GM19395 (cell line): Measurements from ENCODE around the gene ZC3H7B.

ENCODE experiments used
- ATAC-seq: cut with Tn5 transposase; IDR thresholded peaks from one replicate; pipeline ENCODE4 v1.9.1; 2021; ENCODE audit warnings: mild to moderate bottlenecking, moderate library complexity; ENCODE audit not compliant: unreplicated experiment

ZC3H7B gene

DNA sequence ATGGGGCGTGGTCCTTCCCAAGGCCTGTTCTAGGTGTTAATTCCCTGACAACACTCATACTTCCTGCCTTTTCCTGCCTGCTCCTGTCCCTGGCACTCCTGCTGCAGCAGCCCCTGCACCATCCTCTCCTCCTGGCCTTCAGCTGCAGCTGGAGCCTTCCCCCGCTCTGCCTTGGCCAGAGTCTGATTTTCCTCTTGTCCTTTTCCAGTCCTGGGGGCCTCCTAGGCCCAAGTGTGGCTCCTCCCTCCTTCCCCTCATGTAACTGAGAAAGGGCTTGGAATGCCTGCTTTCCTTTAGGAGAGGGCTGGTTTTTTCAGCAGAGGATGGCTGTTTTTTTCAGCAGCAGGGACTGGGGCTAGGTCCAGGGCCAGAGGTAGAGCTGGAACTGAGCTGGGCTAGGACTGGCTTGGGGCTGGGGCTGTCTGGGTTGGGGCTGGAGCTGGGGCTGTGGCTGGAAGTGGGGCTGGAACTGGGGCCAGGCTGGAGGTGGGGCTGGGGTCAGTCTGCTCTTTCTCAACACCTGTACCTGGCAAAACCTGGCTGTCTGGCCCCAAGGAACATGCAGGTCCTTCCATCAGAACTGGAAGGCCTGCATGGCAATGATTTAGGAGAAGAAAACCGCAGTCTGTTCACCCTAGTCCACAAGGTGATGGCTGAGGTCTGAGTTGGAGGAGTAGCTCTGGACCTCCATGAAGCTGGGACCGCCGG lies 23.6 kb downstream of the ZC3H7B start:
- no peak for ATAC-seq

DNA sequence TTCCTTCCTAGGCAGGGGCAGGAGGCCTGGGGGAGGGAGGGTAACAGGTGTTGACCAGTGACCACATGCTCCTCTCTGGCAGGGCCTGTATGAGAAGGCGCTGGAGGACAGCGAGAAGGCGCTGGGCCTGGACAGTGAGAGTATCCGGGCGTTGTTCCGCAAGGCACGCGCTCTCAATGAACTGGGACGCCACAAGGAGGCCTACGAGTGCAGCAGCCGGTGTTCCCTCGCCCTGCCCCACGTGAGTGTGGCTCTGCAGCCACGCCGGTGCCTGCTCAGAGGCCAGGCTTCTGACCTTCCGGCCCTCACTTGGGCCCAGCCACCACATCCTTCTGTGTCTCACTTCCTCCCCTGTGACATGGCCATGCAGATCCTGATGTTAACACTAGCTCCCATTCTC lies 25.8 kb downstream of the ZC3H7B start:
- no peak for ATAC-seq

DNA sequence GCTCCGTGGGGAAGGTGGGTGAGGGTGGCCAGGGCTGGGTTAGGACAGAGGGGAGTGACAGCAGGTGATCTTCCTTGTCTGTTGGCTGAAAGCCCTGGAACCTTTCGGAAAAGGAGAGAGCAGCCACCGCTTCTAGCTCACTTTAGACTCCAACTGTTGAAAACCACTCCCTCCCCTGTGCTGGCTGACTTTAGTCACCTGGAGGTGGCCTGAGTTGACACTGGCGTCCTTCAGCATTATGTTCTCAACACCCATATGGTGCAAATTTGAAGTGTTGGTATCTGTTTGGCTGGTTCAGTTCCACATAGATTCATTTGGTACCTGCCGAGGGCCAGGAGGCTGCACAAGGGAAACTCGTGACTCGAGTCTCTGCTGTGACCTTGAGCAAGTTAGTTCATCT lies 28.8 kb downstream of the ZC3H7B start:
- no peak for ATAC-seq

DNA sequence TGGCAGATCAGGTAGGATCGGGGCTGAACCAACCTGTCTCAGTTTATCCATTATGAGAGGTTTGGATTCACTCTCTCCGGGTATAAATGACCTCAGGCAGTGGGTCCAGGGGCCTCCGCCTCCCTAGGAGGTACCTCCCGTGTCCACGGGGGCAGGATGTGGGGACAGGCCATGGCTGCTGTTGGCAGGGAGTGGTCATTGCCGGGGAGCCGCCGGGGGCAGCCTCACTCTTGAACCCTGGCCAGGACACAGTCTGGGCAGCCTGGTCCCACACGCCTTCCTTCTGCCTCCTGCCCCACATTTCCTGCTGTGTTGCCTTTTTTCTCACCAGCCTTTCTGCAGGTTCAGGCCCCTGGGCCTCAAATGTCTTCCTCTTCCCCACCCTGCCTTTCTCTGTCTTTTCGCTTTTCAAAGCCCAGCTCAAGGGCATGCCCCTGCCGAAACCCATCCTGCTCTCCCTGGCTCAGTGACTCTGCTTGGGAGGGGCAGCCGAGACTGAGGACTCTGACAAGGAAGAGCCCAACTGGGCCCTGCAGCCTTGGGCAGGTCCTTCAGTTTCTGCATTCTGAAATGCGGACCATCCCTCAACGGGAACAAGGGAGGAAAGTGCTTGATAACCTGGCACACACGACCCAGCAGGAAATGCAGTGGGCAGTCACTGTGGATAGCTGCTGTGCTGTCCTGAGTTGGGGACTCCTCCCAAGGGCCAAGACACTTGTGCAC lies 31.1 kb downstream of the ZC3H7B start:
- no peak for ATAC-seq

DNA sequence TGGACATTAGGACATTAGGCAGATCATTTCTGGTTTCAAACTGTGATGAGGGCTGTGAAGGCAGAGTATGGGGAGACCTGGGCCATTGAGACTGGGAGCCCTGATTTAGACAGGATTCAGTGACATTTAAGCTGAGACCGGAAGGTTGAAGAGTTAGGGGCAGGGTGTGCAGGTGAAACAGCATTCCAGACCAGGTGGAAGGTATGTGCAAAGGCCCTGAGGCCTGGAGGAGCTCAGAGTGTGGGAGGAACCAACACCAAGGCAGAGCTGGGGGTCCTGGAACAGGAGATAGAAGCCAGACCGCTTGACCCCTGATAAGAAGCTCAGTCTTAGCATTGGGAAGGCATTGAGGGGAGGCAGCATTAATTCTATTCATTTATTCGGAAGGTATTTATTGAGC lies 32.5 kb downstream of the ZC3H7B start:
- no peak for ATAC-seq

DNA sequence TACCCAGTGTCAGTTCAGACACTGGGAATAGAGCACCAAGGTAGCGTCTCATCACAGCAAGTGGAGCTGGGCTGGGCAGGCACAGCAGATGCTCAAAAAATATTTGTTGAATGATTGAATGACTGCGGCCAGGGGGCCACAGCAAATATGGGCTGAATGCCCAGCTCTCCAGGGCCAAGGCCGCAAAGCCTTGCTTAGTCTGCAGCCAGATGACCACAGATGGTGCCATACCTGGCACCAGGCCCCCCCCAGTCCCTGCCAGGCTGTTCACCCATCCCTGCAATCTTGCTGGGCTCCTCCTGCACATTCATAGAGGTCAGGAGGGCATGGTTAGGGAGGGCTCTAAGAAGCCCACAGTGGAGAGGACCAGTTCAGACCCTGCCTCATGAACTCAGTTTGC lies 32.9 kb downstream of the ZC3H7B start:
- no peak for ATAC-seq

DNA sequence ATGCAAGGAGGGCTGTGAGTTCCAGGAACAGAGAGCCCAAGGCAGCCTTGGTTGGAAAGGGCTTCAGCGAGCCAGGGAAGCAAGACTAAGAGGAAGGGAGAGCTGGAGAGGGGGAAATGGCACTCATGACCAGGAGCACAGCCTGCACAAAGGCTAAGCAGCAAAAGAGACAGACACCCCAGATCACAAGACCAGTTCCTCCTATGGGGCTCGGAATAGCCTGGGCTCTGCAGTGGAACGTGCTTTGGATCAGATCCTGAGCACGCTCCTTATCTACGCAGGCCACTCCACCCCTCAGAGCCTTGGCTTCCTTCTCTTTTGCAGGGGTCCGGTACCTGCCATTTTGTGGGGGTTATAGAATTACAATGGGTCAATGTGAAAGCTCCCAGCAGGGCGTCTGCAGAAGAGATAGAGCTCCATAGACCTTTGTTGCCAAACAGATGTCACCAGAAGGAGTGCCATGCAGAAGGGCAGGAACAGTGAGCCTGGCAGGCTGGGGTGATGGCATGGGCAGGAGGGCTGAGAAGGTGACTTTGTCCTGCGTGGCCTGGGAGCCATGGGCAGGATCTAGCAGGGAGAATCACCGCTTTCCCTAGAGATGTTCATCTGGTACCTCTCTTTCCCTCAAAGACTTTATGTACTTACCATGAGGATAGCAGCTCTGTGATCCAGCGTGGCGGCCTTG lies 33.8 kb downstream of the ZC3H7B start:
- ATAC-seq: no peak

DNA sequence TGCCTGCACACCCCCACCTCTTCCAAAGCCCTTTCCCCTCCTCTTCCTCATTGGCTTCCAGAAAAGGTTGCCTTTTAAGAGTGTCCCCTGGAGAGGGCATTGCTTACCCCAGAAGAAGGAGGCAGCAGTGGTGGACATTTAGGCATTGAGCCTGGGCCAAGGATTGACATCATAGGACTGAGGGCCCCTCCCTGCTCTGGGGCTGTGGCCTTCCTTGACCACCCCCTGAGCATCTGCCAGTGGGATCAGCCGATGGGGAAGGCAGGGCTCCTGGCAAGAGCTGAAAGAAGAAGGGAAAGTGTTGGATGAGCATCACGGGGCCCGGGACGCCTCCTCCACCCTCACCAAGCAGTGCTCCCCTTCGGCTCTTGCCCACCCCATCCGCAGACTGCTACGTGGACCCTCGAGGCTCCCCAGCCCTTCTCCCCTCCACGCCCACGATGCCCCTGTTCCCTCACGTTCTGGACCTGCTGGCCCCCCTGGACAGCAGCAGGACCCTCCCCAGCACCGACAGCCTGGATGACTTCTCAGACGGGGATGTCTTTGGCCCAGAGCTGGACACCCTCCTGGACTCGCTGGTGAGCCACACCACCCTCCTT lies 37.4 kb downstream of the ZC3H7B start:
- no peak for ATAC-seq

DNA sequence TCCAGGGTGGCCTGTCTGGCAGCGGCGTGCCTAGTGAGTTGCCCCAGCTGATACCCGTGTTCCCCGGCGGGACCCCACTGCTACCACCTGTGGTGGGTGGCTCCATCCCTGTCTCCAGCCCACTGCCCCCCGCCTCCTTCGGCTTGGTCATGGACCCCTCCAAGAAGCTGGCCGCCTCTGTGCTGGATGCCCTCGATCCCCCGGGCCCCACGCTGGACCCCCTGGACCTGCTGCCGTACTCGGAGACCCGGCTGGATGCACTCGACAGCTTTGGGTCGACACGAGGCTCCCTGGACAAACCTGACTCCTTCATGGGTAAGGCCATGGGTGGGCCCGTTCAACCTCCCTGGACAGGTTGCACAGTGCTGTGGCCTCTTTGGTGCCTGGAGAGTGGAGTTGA lies 38.5 kb downstream of the ZC3H7B start:
- ATAC-seq: no peak

DNA sequence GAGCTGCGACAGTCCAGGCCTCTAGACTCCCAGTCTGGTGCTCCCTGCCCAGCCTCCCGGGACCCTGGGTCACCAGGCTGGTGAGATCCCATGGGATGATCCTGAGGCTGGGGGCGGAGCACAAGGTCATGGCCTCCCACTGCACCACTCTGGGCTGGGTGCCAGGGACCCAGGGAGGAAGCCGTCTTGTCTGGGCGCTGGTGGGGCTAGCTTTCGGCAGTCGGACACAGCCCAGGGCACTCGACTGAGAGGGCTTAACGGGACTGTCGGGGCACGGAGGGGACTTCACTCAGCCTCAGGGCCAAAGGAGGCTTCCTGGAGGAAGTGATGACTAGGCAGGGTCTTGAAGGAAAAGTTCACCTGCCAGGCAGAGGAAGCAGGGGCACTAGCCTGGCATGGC lies 39.0 kb downstream of the ZC3H7B start:
- no peak for ATAC-seq

DNA sequence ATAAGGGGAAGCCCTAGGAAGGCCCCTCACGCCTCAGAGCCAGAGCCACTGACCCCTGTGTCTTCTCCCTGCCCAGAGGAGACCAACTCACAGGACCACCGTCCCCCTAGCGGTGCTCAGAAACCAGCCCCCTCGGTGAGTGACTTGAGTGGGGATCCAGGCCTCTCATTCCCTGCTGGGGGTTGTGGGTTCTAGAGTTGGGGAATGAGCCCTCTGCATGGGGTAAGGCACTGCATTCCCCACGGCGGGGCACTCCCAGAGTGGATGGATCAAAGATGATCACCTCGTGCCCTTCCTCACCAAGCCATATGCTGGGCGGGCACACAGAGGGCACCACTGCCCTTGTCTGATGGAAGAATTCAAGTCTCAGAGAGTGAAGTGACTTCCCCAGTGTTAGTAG lies 39.7 kb downstream of the ZC3H7B start:
- no peak for ATAC-seq

DNA sequence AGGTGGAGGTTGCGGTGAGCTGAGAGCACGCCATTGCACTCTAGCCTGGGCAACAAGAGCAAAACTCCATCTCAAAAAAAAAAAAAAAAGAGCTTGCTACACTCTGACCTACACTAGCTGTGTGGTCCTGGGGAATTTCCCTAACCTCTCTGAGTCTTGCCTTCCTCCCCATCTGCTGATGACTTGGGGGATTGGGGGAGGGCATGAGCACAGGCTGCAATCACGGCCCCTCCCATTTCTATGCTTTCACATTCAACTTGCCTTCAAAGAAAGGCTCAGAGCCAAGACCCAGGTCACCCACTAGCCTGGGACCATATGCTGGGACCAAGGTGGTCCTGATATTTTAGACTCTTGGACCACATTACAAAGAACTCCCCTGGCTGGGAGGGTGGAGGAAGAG lies 40.7 kb downstream of the ZC3H7B start:
- ATAC-seq: no peak

DNA sequence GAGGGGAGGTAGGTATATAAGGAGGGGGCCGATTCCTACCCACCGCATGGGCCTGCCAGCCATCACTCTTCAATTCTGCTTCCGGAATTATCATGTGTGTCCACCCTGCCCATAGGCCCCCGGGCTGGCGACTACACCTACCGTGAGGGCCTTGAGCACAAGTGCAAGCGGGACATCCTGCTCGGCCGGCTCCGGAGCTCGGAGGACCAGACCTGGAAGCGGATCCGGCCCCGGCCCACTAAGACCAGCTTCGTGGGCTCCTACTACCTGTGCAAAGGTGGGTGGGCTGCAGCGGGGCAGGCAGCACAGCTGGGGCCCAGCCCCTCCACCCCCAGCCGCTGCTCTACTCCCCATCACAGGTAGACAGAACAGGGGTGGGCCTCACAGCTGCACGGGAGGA lies 42.0 kb downstream of the ZC3H7B start:
- no peak for ATAC-seq

DNA sequence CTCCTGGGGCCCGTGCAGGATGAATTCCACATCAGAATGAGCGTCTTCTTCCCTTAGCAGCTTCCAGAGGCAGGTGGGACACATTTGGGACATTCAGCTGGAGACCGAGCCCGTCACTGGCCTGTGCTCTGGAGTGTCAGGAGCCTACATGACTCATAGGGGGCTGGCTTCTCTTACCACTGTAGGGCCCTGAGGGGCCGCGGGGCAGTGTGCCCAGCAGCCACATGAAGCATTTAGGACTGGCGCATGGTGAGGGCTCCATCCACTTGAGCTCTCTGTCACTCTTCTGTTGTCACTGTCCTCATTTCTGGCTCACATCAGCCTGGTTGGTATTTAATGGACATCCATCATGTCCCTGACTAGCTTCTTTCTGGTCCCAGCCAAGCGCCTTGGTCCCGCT lies 42.4 kb downstream of the ZC3H7B start:
- no peak for ATAC-seq

DNA sequence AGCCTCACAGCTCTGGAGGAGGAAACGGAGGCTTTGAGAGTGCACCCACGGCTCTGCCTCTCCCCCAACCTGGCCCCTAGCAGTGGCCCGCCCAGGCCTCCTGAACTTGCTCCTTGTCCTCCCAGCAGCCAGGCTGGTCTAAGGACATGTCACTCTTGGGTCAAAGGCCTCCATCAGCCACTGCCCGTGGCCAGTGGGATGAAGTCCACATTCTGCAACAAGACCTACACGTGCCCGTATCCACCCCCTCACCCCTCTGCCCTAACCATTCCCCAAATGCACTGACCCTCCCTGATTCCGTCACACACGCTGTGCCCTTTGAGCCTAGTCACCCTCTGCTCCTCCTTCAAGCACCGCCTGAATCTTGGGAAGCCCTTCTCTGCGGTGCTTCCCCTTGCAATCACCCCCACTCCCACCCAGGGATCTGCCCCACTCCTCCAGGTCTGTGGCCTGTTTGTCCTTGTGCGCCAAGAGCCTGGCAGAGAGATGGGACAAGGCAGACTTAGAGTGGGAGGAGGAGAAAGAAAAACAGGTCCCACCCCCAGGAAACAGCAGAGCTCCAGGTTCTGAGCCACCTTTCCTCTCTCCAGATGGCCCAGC lies 43.0 kb downstream of the ZC3H7B start:
- ATAC-seq: no peak

DNA sequence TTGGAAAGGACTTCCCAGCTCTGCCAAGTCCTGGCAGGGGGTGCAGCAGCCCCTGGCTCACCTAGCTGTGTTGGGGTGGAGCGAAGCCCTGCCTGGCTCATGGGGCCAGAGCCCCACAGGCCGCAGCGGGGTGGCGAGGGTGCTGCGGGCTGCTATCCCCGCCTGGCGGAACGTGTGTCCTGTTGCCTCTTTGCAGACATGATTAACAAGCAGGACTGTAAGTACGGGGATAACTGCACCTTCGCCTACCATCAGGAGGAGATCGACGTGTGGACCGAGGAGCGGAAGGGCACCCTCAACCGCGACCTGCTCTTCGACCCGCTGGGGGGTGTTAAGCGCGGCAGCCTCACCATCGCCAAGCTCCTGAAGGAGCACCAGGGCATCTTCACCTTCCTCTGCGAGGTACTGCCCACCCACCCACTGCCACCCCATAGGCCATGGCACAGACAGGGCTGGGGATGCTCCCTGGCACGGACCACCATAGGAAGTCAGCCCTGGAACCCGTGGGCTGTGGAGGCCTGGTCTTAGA lies 44.5 kb downstream of the ZC3H7B start:
- ATAC-seq: no peak

DNA sequence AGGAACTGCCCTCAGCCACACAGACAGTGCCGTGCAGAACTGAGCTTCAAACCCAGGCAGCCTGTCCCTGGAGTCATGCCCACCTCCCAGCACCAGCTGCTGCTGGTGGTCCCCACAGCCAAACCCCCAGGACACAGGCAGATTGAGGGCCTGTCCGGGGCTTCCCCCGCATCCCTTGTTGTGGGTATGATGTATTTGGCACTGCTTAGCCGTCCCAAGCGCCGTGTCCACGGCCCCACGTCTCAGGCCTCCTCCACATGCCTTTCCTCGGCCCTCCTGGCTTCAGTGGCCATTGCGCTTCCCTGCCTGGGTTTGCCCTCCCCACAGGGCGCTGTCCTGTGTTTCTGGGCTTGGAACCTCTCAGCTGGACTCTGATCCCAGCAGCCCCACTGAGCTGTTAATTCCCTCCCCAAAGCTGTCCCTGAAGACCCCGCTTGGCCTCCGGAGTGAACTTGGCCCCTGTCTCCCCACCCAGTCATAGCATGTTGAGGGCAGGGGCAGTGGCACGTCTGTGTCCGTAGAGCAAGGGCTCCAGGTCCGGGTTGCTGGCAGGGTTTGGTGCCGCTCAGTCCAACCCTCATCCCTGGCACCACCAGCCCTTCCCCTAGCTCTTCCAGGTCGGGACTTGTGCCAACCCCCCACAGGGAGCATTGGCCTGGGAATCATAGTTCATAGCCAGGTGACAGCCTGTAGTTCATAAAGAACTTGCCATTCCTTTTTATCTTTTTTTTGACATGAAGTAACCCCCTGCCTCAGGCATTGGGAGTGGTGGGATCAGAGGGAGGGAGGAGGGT lies 45.9 kb downstream of the ZC3H7B start:
- ATAC-seq: no peak

DNA sequence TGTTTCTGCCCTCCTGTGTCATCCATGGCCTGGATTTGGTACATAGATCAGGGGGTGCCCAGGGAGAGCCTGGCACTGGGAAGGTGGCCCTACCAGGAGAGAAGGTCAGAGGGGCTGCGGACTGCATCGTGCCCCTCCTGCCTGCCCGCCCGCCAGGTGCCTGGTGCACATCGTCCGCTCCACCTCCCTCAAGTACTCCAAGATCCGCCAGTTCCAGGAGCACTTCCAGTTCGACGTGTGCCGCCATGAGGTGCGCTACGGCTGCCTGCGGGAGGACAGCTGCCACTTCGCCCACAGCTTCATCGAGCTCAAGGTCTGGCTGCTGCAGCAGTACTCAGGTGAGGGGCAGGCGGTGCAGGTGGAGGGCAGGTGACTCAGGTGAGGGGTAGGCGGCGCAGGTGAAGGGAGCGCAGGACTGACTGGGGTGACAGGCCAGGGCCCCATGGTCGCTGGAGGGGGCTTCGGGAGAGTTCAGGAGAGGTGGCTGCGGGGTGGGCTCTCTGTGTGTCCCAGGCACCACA lies 47.7 kb downstream of the ZC3H7B start:
- ATAC-seq: no peak

DNA sequence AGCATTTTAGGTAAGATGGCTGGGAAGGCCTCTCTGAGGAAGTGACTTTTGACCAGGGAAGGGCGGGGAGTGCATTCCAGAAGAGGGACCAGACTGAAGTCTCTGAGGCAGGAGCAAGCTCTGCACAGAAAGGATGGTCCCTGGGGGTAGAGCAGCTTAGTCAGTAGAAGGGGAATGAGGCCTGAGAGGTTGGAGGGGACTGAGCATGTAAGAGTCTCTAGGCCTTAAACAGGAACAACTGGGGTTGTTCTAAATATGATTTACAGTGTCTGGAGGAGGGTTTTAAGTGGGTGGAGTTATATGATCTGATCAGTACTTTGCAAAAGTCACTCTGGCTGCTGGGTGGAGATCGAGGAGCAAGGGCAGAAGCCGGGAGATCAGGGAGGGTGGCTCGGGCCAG lies 48.8 kb downstream of the ZC3H7B start:
- no peak for ATAC-seq

DNA sequence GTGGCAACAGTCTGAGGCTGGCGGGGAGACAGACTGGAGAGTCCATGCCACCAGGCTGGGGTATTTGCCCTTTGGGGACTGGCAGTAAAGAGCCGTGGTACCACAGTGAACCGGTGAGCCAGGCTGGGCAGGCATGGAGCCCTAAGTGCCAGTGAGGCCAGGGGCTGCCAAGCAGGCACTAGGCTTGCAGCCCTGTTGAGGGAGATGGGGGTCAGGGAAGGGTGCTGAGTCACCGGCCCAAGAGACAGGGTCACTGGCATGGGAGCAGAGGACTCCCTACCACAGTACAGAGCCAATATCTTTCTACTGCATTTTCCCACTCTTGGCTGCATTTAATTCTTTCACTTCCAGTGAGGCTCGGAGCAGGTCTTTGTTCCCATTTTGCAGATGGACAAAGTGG lies 49.7 kb downstream of the ZC3H7B start:
- ATAC-seq: no peak
